ENCODE results near the gene GPRC5A.
"Not testable (repeated sequence)": the region's sequence is repeated elsewhere in the genome, so short reads cannot be mapped to it uniquely, and the experiment has no call there.

The GPRC5A gene

GRCh38 chr12:12891080-12891880 lies at the start of gene GPRC5A:
TSS of gene GPRC5A (plus strand) at chr12:12891562. CDS start at chr12:12908250, 16,688 bp downstream.
- peak; percentile 30 for DNase-seq

DNA sequence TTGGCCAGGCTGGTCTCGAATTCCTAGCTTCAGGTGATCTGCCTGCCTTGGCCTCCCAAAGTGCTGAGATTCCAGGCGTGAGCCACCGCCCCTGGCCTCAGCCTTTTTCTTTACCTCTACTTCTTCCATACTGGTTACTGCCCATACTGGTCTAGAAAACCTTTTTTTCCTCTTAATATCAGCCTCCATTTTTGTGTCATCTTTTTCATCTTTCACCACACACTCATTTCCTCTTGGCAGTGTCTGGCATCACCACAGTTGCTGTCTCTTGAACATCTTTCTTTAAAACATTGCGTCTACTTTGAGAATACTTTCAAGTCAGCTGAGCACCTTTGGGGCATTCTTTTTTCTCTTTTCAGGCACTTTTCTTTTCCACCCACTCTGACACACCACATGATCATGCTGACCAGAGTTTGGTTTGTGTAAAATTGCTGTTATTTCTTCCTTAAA lies 45.5 kb upstream of the GPRC5A start:
- DNase-seq, result no peak

GRCh38 chr12:12846780-12847179 lies 44.6 kb upstream of the GPRC5A start:
- not testable (repeated sequence) for DNase-seq

DNA sequence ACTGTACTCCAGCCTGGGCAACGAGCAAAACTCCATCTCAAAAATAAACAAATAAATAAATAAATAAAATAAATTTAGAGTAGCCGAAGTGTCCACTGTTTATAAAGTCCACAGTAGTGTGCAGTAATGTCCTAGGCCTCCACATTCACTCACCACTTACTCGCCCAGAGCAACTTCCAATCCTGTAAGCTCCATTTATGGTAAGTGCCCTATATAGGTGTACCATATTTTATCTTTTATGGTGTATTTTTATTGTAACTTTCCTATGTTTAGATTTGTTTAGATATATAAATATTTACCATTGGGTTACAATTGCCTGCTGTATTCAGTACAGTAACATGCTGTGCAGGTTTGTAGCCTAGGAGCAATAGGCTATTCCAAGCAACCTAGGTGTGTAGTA lies 37.9 kb upstream of the GPRC5A start:
- no peak for DNase-seq

DNA sequence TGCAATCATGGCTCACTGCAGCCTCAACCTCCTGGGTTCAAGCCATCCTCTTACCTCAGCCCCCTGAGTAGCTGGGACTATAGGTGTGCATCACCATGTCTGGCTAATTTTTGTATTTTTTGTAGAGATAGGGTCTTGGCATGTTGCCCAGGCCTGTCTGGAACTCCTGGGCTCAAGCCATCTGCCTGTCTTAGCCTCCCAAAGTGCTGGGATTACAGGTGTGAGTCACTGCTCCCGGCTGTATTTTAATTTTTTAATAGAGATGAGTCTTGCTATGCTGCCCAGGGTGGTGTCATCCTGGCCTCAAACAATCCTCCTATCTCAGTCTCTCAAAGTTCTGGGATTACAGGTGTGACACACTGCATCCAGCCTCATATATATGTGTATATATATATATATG lies 31.7 kb upstream of the GPRC5A start:
- DNase-seq, result no peak

DNA sequence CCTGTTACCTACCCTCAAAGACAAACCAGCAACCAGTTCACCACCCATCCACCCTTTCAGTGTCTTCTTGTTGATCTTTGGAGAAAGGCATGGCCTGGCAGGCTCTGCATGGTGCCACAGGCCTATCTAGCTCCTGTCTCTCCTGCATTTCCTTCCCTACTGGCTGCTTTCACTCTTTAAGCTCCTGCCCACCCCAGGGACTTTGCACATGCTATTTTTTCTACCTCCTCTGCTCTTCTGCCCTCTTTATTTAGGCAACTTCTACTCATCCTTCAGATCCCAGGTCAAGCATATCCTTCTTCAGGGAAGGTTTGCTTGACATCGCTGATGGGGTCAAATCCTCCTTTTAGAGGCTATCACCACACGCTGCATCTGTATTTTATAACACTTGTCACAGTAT lies 27.1 kb upstream of the GPRC5A start:
- no peak for DNase-seq

- no peak for DNase-seq
These were observed 22.7 kb upstream of the GPRC5A start for GRCh38 chr12:12868477-12869235.

DNA sequence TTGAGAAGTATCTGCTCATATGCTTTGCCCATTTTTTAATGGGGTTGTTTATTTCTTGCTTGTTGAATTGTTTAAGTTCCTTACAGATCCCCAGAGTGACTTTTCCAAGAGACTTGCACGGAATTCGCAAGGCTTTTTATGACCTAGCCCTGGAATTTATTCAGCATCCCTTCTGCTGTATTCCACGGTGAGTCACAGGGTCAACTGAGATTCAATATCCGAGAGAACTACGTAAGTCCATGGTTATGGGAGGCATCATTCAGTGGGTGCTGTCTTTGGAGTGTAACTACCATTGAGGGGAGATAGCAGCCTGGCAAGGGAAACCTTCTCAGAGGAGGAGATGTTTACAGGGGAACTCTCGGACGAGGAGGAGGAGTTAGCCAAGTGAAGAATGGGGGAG lies 20.9 kb upstream of the GPRC5A start:
- no peak for DNase-seq

DNA sequence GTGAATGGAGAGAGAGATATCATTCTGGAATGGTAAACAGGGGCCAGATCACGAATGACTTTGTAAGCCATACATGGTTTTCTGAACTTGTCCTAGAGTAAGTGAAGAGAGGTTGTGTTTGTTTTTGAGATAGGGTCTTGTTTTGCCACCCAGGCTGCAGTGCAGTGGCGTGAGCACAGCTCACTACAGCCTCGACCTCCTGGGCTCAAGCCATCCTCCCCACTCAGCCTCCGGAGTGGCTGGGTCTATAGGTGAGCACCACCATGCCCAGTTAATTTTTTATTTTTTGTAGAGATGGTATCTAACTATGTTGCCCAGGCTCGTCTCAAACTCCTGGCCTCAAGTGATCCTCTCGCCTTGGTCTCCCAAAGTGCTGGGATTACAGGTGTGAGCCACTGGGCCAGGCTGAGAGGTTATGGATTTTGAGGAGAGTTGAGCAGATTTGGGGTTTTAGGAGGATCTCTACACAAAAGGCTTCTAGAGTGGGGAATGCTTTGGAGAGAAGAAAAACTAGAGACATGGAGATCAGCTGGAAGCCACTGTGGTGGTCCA lies 19.7 kb upstream of the GPRC5A start:
- DNase-seq, result no peak

- DNase-seq, result peak; percentile 26
These were observed 19.0 kb upstream of the GPRC5A start for GRCh38 chr12:12872139-12872933.

- no peak for DNase-seq
These were observed 18.5 kb upstream of the GPRC5A start for GRCh38 chr12:12872934-12873275.

DNA sequence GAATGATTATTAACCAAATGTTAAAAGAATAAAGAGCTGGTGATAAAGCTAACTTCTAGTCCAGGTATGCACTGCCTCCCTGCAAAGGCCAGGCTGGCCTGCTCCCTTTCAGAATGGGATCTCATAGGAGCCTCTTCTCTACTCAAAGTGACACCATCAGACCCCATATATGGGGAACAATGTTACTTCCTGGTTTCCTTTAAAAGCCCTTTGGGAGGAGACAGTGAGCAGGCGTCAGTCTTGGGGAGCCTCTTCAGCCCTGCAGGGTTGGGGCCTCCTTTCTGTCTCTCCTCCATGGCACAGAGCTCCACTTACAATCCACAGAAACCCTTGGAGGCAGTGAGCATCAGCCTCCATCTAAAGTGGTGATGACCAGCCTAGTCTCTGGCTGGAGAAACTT lies 17.3 kb upstream of the GPRC5A start:
- no peak for DNase-seq

DNA sequence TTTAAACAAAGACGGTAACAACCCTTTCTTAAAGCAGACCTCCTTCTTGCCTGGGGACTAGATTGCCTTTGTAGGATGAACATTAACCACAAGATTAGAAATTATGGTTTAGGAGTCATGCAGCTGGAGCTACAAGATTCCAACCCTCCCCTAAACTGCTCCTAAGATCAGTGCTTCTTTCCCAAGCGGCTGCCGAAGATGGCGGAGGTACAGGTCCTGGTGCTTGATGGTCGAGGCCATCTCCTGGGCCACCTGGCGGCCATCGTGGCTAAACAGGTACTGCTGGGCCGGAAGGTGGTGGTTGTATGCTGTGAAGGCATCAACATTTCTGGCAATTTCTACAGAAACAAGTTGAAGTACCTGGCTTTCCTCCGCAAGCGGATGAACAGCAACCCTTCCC lies 16.1 kb upstream of the GPRC5A start:
- not testable (repeated sequence) for DNase-seq

- no peak for DNase-seq
These were observed 14.1 kb upstream of the GPRC5A start for GRCh38 chr12:12877153-12877768.

DNA sequence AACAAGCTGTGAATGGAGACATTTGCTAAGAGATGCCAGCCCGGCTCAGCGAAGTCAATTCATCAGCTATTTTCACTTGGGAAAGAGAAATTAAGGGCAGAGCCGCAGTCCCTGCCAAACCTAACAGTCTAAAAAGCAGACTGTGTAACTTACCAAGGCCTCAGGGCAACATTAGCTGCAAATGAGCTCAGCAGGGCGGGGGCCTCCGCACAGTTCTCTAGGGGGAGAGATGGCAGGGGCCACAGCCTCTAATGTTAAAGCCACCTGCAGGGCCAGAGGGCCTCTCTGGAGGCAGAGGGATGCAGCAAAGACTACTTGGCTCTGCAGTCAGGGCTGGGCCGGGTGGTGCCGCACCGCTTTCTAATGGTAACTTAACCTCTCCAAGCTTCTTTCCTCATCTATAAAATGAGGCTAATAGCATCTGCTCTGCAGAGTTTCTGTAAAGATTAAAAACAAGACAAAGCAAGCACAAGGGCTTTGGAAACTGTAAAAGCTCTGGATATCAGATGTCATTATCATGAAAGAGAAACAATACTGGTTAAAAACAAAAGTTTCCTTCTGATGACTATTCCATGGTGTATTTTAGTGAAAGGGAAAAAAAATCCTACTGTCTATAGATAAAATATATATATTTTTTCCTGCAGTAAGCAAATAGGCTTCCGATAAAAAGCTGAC lies 13.4 kb upstream of the GPRC5A start:
- no peak for DNase-seq

DNA sequence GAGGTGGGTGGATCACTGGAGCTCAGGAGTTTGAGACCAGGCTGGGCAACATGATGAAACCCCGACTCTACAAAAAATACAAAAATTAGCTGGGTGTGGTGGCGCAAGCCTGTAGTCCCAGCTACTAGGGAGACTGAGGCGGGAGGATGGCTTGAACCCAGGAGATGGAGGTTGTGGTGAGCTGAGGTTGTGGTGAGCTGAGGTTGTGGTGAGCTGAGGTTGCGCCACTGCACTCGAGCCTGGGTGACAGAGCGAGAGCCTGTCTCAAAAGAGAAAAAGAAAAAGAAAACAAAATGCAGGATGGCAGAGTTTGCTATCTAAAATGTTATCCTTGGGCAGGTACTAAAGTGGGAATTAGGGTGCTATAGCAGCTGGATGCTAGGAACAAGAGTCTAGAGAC lies 10.8 kb upstream of the GPRC5A start:
- DNase-seq, result no peak

DNA sequence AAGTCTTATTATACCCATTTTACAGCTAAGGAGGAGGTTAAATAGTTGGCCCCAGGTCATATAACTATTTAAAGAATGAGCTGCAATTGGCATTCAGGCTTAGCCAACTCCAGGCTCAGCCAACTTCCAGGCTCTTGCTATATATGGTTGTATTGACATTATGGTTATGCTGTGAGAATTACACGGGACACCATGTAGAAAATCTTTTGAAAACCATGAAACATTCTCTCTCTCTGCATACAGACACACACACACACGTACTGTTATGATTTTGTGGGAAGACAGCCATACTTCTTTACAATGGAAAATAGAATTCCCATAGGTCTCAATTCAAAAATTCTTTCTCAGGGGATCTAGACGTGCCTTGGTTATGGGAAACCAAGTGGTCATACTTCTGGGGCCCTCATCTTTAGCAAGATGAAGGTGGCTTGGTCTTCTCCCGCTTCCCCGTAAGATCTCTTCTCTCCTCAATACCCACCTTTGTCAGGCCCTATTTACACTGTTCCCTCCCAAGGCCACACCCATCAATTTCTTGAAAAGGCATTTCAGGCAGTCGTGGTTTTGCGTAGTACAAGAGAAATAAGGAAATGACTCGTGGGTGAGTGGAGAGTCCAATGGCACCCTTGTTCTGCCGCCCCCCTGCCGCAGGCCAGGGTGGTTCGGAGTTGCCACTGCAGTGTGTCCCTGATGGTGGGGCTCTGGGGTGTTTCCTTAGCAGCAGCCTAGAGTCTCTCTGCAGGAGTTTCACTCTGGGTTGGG lies 10.0 kb upstream of the GPRC5A start:
- no peak for DNase-seq

DNA sequence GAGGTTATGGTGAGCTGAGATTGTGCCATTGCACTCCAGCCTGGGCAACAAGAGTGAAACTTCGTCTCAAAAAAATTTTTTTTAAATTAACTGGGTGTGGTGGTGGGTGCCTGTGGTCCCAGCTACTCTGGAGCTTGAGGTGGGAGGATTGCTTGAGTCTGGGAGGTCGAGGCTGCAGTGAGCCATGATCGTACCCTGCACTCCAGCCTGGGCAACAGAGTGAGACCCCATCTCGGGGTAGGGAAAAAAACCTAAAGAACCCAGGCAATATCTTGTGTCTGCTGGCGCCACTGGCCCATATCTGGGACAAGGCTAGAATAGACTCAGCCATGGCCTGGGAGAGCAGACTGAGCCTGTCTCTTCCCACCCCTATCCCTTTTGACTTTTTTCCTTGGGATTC lies 9.1 kb upstream of the GPRC5A start:
- DNase-seq, result no peak

GRCh38 chr12:12883369-12884001 lies 7.9 kb upstream of the GPRC5A start:
- no peak for DNase-seq

GRCh38 chr12:12885096-12885792 lies 6.1 kb upstream of the GPRC5A start:
- DNase-seq, result no peak
